HCT116 (cell line): ENCODE results near the gene FRMPD1.
"Not testable (repeated sequence)": the region's sequence is repeated elsewhere in the genome, so short reads cannot be mapped to it uniquely, and the experiment has no call there.

Source experiments
- REST ChIP-seq: IDR thresholded peaks from 2 replicates; pipeline ENCODE4 v1.6.1; 2012; ENCODE audit warnings: low read depth
- SIN3A ChIP-seq: IDR thresholded peaks from 2 replicates; pipeline ENCODE4 v1.6.1; 2012; ENCODE audit warnings: low read depth
- TF ChIP-seq, protein P1 (sequence below), 3 experiments: fragments of 200-600 bp in 1 of 3; sonication (generic) in 1 of 3; IDR thresholded peaks in 2 of 3; conservative IDR thresholded peaks in 1 of 3; 2 replicates each; pipeline ENCODE4 v1.5.1; 2012 to 2017; ENCODE audit warnings: low read depth in 2 of 3, low read length in 2 of 3, antibody characterized with exemption in 1 of 3, borderline replicate concordance in 1 of 3, control low read depth in 1 of 3, mild to moderate bottlenecking in 1 of 3, mixed read lengths in 1 of 3, mixed run types in 1 of 3, moderate library complexity in 1 of 3; ENCODE audit not compliant: insufficient read depth in 1 of 3

- TF ChIP-seq, protein P1, sequence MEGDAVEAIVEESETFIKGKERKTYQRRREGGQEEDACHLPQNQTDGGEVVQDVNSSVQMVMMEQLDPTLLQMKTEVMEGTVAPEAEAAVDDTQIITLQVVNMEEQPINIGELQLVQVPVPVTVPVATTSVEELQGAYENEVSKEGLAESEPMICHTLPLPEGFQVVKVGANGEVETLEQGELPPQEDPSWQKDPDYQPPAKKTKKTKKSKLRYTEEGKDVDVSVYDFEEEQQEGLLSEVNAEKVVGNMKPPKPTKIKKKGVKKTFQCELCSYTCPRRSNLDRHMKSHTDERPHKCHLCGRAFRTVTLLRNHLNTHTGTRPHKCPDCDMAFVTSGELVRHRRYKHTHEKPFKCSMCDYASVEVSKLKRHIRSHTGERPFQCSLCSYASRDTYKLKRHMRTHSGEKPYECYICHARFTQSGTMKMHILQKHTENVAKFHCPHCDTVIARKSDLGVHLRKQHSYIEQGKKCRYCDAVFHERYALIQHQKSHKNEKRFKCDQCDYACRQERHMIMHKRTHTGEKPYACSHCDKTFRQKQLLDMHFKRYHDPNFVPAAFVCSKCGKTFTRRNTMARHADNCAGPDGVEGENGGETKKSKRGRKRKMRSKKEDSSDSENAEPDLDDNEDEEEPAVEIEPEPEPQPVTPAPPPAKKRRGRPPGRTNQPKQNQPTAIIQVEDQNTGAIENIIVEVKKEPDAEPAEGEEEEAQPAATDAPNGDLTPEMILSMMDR (IDR thresholded peaks at IDR 0.05 in 2 of 3, conservative IDR thresholded peaks at IDR 0.05 in 1 of 3; ENCODE audit: borderline replicate concordance in 1 of 3, insufficient read depth in 1 of 3, low read depth in 2 of 3, low read length in 2 of 3): not testable (repeated sequence)
- TF ChIP-seq REST, SIN3A: not testable (repeated sequence)
Observed at GRCh38 chr9:37751704-37752103, 101.0 kb downstream of the FRMPD1 start.
